NT2/D1 (cell line): ENCODE data around the gene AHRR.

Experiments used
- DNase-seq: peaks from one replicate; pipeline ENCODE4 v3.0.0-alpha.2; 2011; ENCODE audit warnings: low read depth, low spot score
- H3K27me3 ChIP-seq: 2 replicates; pipeline ENCODE4 v1.6.0; 2011; ENCODE audit warnings: mild to moderate bottlenecking; ENCODE audit not compliant: insufficient read length, insufficient read depth
- H3K36me3 ChIP-seq: 2 replicates; pipeline ENCODE4 v1.6.1; 2011; ENCODE audit warnings: mild to moderate bottlenecking, low read length, mixed read lengths; ENCODE audit not compliant: insufficient read depth, insufficient read length
- H3K4me1 ChIP-seq: 2 replicates; pipeline ENCODE4 v1.5.1; 2011; ENCODE audit not compliant: insufficient read depth, insufficient read length
- H3K4me3 ChIP-seq: 2 replicates; pipeline ENCODE4 v1.5.1; 2011; ENCODE audit warnings: low read depth; ENCODE audit not compliant: insufficient read length
- H3K9ac ChIP-seq: 2 replicates; pipeline ENCODE4 v1.6.0; 2011; ENCODE audit warnings: low read depth; ENCODE audit not compliant: insufficient read length
- H3K9me3 ChIP-seq: 2 replicates; pipeline ENCODE4 v1.5.1; 2011; ENCODE audit warnings: mild to moderate bottlenecking, low read length; ENCODE audit not compliant: insufficient read depth
- SUZ12 ChIP-seq: IDR thresholded peaks from 2 replicates; pipeline ENCODE4 v1.6.1; 2011; ENCODE audit not compliant: insufficient read length, insufficient read depth; ENCODE audit errors: extremely low read depth
- YY1 ChIP-seq: IDR thresholded peaks from 2 replicates; pipeline ENCODE4 v1.6.1; 2011; ENCODE audit not compliant: insufficient read length, insufficient read depth
- ZNF274 ChIP-seq: IDR thresholded peaks from 2 replicates; pipeline ENCODE4 v1.6.1; 2011; ENCODE audit warnings: mild to moderate bottlenecking, low read depth, low read length

The AHRR gene

GRCh38 chr5:430214-430925 is 108.9 kb downstream of the AHRR start:
- H3K9ac ChIP-seq: peak overlapping the region; percentile 42
- H3K4me1 ChIP-seq: peaks cover 3% of the 10 kb centered on the region
- H3K9me3 ChIP-seq: no peaks in the 10 kb centered on the region
- DNase-seq: no peak
- TF ChIP-seq YY1: no peak
- TF ChIP-seq ZNF274: no peak
- TF ChIP-seq SUZ12: no peak
- H3K27me3 ChIP-seq: no peaks in the 10 kb centered on the region
- H3K36me3 ChIP-seq: no peaks in the 10 kb centered on the region
- H3K4me3 ChIP-seq: no peak overlapping the region

GRCh38 chr5:431001-431710 is 109.6 kb downstream of the AHRR start:
- no peaks in the 10 kb centered on the region for H3K27me3 ChIP-seq
- H3K9ac ChIP-seq: no peak overlapping the region

GRCh38 chr5:431711-432050 is 110.2 kb downstream of the AHRR start:
- peaks cover 3% of the 10 kb centered on the region for H3K4me1 ChIP-seq
- no peaks in the 10 kb centered on the region for H3K36me3 ChIP-seq
- H3K27me3 ChIP-seq: no peaks in the 10 kb centered on the region
- no peak for DNase-seq
- no peak overlapping the region for H3K4me3 ChIP-seq
- H3K9ac ChIP-seq: no peak overlapping the region
- TF ChIP-seq YY1 (no peak), ZNF274 (no peak), SUZ12 (no peak)
- H3K9me3 ChIP-seq: no peaks in the 10 kb centered on the region

More at GRCh38 chr5:431001-431710, 109.6 kb downstream of the AHRR start:
- peak; percentile 42 for DNase-seq
- H3K9me3 ChIP-seq: no peaks in the 10 kb centered on the region
- H3K36me3 ChIP-seq: no peaks in the 10 kb centered on the region
- no peak for TF ChIP-seq YY1
- no peak overlapping the region for H3K4me3 ChIP-seq
- H3K4me1 ChIP-seq: peaks cover 3% of the 10 kb centered on the region

GRCh38 chr5:432201-432927 is 110.8 kb downstream of the AHRR start:
- Histone ChIP-seq H3K9ac (no peak overlapping the region), H3K36me3 (no peaks in the 10 kb centered on the region), H3K27me3 (no peaks in the 10 kb centered on the region), H3K9me3 (no peaks in the 10 kb centered on the region), H3K4me1 (peaks cover 3% of the 10 kb centered on the region), H3K4me3 (no peak overlapping the region)
- no peak for DNase-seq
- TF ChIP-seq SUZ12 (no peak), YY1 (no peak), ZNF274 (no peak)

- no peak for DNase-seq
- TF ChIP-seq SUZ12 (no peak), YY1 (no peak), ZNF274 (no peak)
- peaks cover 3% of the 10 kb centered on the region for H3K4me1 ChIP-seq
- no peaks in the 10 kb centered on the region for H3K9me3 ChIP-seq
- H3K36me3 ChIP-seq: no peaks in the 10 kb centered on the region
- H3K27me3 ChIP-seq: no peaks in the 10 kb centered on the region
- H3K9ac ChIP-seq: no peak overlapping the region
- no peak overlapping the region for H3K4me3 ChIP-seq
These were observed 111.6 kb downstream of the AHRR start for GRCh38 chr5:432928-433791.

GRCh38 chr5:433836-434235 is 112.3 kb downstream of the AHRR start:
- H3K4me3 ChIP-seq: no peak overlapping the region
- peaks cover 7% of the 10 kb centered on the region for H3K4me1 ChIP-seq
- no peak for TF ChIP-seq ZNF274
- no peak for TF ChIP-seq SUZ12
- TF ChIP-seq YY1: no peak
- H3K27me3 ChIP-seq: no peaks in the 10 kb centered on the region
- H3K9ac ChIP-seq: no peak overlapping the region
- H3K9me3 ChIP-seq: no peaks in the 10 kb centered on the region
- DNase-seq: no peak
- H3K36me3 ChIP-seq: no peaks in the 10 kb centered on the region
